ENCODE data around the gene PLCE1. TPM values are rescaled to one million over a fixed set of nuclear protein-coding genes. Genes with fewer than 3 reads are reported as not detected.

The PLCE1 gene
- total RNA-seq, 1 donor from 2014 or later = 0.47 TPM

- Mint-ChIP-seq H3K27me3 (ENCODE audit: insufficient read depth, low read depth) (peaks cover 3% of the 10 kb centered on the region), H3K4me1 (no peaks in the 10 kb centered on the region), H3K4me3 (no peak overlapping the region), H3K27ac (no peak overlapping the region), H3K9me3 (no peaks in the 10 kb centered on the region), H3K36me3 (no peaks in the 10 kb centered on the region)
- H3F3A ChIP-seq (ENCODE audit: low read depth) = no peaks in the 10 kb centered on the region
- H2AFZ ChIP-seq (replicated peaks) = no peak overlapping the region
- no peaks in the 10 kb centered on the region for H3K4me1 ChIP-seq
- peaks cover 2% of the 10 kb centered on the region for H3K27me3 ChIP-seq
- no peaks in the 10 kb centered on the region for H3K79me2 ChIP-seq (ENCODE audit: low read depth)
- H3K9ac ChIP-seq = no peak overlapping the region
- no peak for TF ChIP-seq CTCF (IDR thresholded peaks at IDR 0.05)
- no peak for TF ChIP-seq EZH2phosphoT487 (IDR thresholded peaks at IDR 0.05)
- TF ChIP-seq EZH2 (IDR thresholded peaks at IDR 0.05) = no peak
- no peak overlapping the region for H3K27ac ChIP-seq
- no peak for DNase-seq (ENCODE audit: low spot score)
- H3K4me3 ChIP-seq = no peak overlapping the region
- no peaks in the 10 kb centered on the region for H3K9me3 ChIP-seq (ENCODE audit: low read depth)
- no peaks in the 10 kb centered on the region for H3K36me3 ChIP-seq
- H4K20me1 ChIP-seq (ENCODE audit: low read depth) = no peaks in the 10 kb centered on the region
- H3K4me2 ChIP-seq = no peak overlapping the region
Measured at GRCh38 chr10:94016727-94017714, 23.3 kb downstream of the PLCE1 start.

- no peaks in the 10 kb centered on the region for H3K9me3 Mint-ChIP-seq
- no peak for DNase-seq (ENCODE audit: low spot score)
- no peaks in the 10 kb centered on the region for H3K4me1 Mint-ChIP-seq
- no peak overlapping the region for H3K27ac Mint-ChIP-seq
- H3K4me3 Mint-ChIP-seq = no peak overlapping the region
- no peak overlapping the region for H3K4me3 ChIP-seq
- no peaks in the 10 kb centered on the region for H3K36me3 ChIP-seq
- H3K27me3 ChIP-seq = peaks cover 4% of the 10 kb centered on the region
- H3K79me2 ChIP-seq (ENCODE audit: low read depth) = no peaks in the 10 kb centered on the region
- no peaks in the 10 kb centered on the region for H4K20me1 ChIP-seq (ENCODE audit: low read depth)
- H3K9me3 ChIP-seq (ENCODE audit: low read depth) = no peaks in the 10 kb centered on the region
- no peak overlapping the region for H2AFZ ChIP-seq (replicated peaks)
- H3K27me3 Mint-ChIP-seq (ENCODE audit: insufficient read depth, low read depth) = peaks cover 3% of the 10 kb centered on the region
- TF ChIP-seq EZH2phosphoT487 (IDR thresholded peaks at IDR 0.05) = no peak
- TF ChIP-seq EZH2 (IDR thresholded peaks at IDR 0.05) = no peak
- no peak for TF ChIP-seq CTCF (IDR thresholded peaks at IDR 0.05)
- H3K36me3 Mint-ChIP-seq = no peaks in the 10 kb centered on the region
- no peak overlapping the region for H3K9ac ChIP-seq
- no peaks in the 10 kb centered on the region for H3K4me1 ChIP-seq
- no peak overlapping the region for H3K27ac ChIP-seq
- no peaks in the 10 kb centered on the region for H3F3A ChIP-seq (ENCODE audit: low read depth)
- no peak overlapping the region for H3K4me2 ChIP-seq
Measured at GRCh38 chr10:94018107-94018506, 24.4 kb downstream of the PLCE1 start.

GRCh38 chr10:94023906-94024305 is 30.2 kb downstream of the PLCE1 start:
- no peak overlapping the region for H3K27ac Mint-ChIP-seq
- Histone ChIP-seq H3K4me1 (no peaks in the 10 kb centered on the region), H4K20me1 (ENCODE audit: low read depth) (no peaks in the 10 kb centered on the region), H3K36me3 (no peaks in the 10 kb centered on the region), H3K4me3 (no peak overlapping the region), H3K9ac (no peak overlapping the region), H3K79me2 (ENCODE audit: low read depth) (no peaks in the 10 kb centered on the region), H3K9me3 (ENCODE audit: low read depth) (no peaks in the 10 kb centered on the region), H2AFZ (replicated peaks) (no peak overlapping the region), H3K4me2 (no peak overlapping the region), H3K27me3 (peaks cover 4% of the 10 kb centered on the region), H3K27ac (no peak overlapping the region), H3F3A (ENCODE audit: low read depth) (no peaks in the 10 kb centered on the region)
- DNase-seq (ENCODE audit: low spot score) = no peak
- no peaks in the 10 kb centered on the region for H3K36me3 Mint-ChIP-seq
- no peak for TF ChIP-seq CTCF (IDR thresholded peaks at IDR 0.05)
- no peak for TF ChIP-seq EZH2 (IDR thresholded peaks at IDR 0.05)
- TF ChIP-seq EZH2phosphoT487 (IDR thresholded peaks at IDR 0.05) = no peak
- no peak overlapping the region for H3K4me3 Mint-ChIP-seq
- peaks cover 9% of the 10 kb centered on the region for H3K9me3 Mint-ChIP-seq
- no peaks in the 10 kb centered on the region for H3K27me3 Mint-ChIP-seq (ENCODE audit: insufficient read depth, low read depth)
- H3K4me1 Mint-ChIP-seq = no peaks in the 10 kb centered on the region

All from neural progenitor cell (in vitro differentiated cells).